ENCODE measurements around the gene RTRAF.

GRCh38 chr14:52040598-52040997 lies 51.3 kb downstream of the RTRAF start:
- TF ChIP-seq CTCF (conservative IDR thresholded peaks at IDR 0.05 in 1 of 2, IDR thresholded peaks at IDR 0.05 in 1 of 2; ENCODE audit: extremely low read depth in 1 of 2, insufficient read depth in 1 of 2, low read depth in 1 of 2, low read length in 2 of 2) (no peak), EZH2 (IDR thresholded peaks at IDR 0.05; ENCODE audit: borderline replicate concordance, low read length) (no peak)
